K562 (cell line): ENCODE measurements around the gene GPX7. TPM values are rescaled to one million over a fixed set of nuclear protein-coding genes. Genes with fewer than 3 reads are reported as not detected.

Experiments used
- ARID3B ChIP-seq: fragments of 250-450 bp; sonication (Bioruptor Pico); IDR thresholded peaks from 2 replicates; pipeline ENCODE4 v1.4.0; 2020; ENCODE audit warnings: borderline replicate concordance
- ATF6 ChIP-seq: sonication (generic); formaldehyde crosslinking; IDR thresholded peaks from 2 replicates; pipeline ENCODE4 v1.4.0; 2020; ENCODE audit warnings: mild to moderate bottlenecking, missing genetic modification reagents
- DLX4 ChIP-seq: fragments of 250-450 bp; sonication (Bioruptor Pico); IDR thresholded peaks from 2 replicates; pipeline ENCODE4 v1.6.1; 2021; ENCODE audit warnings: mild to moderate bottlenecking
- GATAD2A ChIP-seq: fragments of 450-650 bp; IDR thresholded peaks from 2 replicates; pipeline ENCODE4 v1.6.1; 2017
- ID3 ChIP-seq, 2 experiments: fragments of 250-450 bp in 1 of 2; fragments of 450-650 bp in 1 of 2; sonication (Bioruptor Pico) in 1 of 2; IDR thresholded peaks; 2 replicates each; pipeline versions ENCODE4 v1.6.1 to v1.8.0; 2016 to 2021; ENCODE audit warnings: mild to moderate bottlenecking in 2 of 2, moderate library complexity in 2 of 2, missing compliant biosample characterization in 1 of 2, missing genetic modification characterization in 1 of 2
- KAT2B ChIP-seq: IDR thresholded peaks from one replicate; pipeline ENCODE4 v1.6.1; 2012; ENCODE audit warnings: low read depth, mild to moderate bottlenecking, control low read depth, inconsistent platforms, low read length, moderate library complexity
- KLF13 ChIP-seq: fragments of 450-650 bp; IDR thresholded peaks from 2 replicates; pipeline ENCODE4 v1.6.1; 2016; ENCODE audit warnings: missing genetic modification characterization, low read depth, mild to moderate bottlenecking, missing compliant biosample characterization, moderate library complexity, borderline replicate concordance
- NR2C2 ChIP-seq, 2 experiments: fragments of 200-800 bp in 1 of 2; sonication (Bioruptor generic) in 1 of 2; sonication (generic) in 1 of 2; formaldehyde crosslinking in 1 of 2; IDR thresholded peaks; 2 replicates each; pipeline versions ENCODE4 v1.6.1 to v1.8.0; 2016 to 2022; ENCODE audit warnings: mild to moderate bottlenecking in 1 of 2, missing compliant biosample characterization in 1 of 2, missing genetic modification characterization in 1 of 2, missing genetic modification reagents in 1 of 2
- REST ChIP-seq, 2 experiments: fragments of 450-650 bp; formaldehyde crosslinking in 1 of 2; IDR thresholded peaks; 2 replicates each; pipeline versions ENCODE4 v1.4.0 to v1.6.1; 2014 to 2020; ENCODE audit warnings: mild to moderate bottlenecking in 2 of 2, borderline replicate concordance in 1 of 2, low read depth in 1 of 2
- ZNF3 ChIP-seq: fragments of 250-450 bp; sonication (Bioruptor Pico); IDR thresholded peaks from 2 replicates; pipeline ENCODE4 v1.5.0; 2021; ENCODE audit warnings: mild to moderate bottlenecking, moderate library complexity
- ZNF561 ChIP-seq: fragments of 450-650 bp; formaldehyde crosslinking; conservative IDR thresholded peaks from 2 replicates; pipeline ENCODE4 v1.4.0; 2020; ENCODE audit warnings: mild to moderate bottlenecking, moderate library complexity
- polyA plus RNA-seq, 8 experiments: library from polyadenylated mRNA; depleted of rRNA in 4 of 8; stranded (reverse) in 5 of 8; unstranded in 3 of 8; fragments of >200 nt; fragmentation: Nextera tagmentation in 2 of 8; fragmentation: Illumina TruSeq in 1 of 8; extraction: Ambion mirVana in 2 of 8; extraction: Trizol in 1 of 8; gene quantifications; 2 replicates each; pipeline versions ENCODE4 v1.2.1 to v1.2.3, GENCODE V29; 2011 to 2014; ENCODE audit warnings: inconsistent platforms in 1 of 8, missing spikeins in 1 of 8
- total RNA-seq, 7 experiments: library from RNA; depleted of rRNA in 6 of 7; stranded (reverse); fragments of >200 nt in 6 of 7; fragmentation: Illumina TruSeq in 2 of 7; extraction: Trizol in 2 of 7; gene quantifications; 2 replicates each; pipeline versions ENCODE4 v1.2.1 to v1.2.3, GENCODE V29; 2011 to 2021; ENCODE audit warnings: low replicate concordance in 1 of 7

Gene GPX7
- total and polyA plus RNA-seq, 9 of the 15 experiments (the other 6 are each of a cell fraction or from before 2014, with no cell fraction given), result 0.08 TPM; not detected in 8

- TF ChIP-seq ARID3B (peak; percentile 91), KLF13 (peak; percentile 82; the same call in 1 of the 2 replicates), DLX4 (CRISPR knock-in tag) (no peak), GATAD2A (peak; percentile 87), NR2C2 (CRISPR knock-in tag; IDR thresholded peaks at IDR 0.05) (no peak), NR2C2 (tag; IDR thresholded peaks at IDR 0.05) (peak; percentile 52; the same call in 1 of the 2 replicates), REST (IDR thresholded peaks at IDR 0.05; ENCODE audit: borderline replicate concordance) (peak; percentile 28; the same call in 1 of the 2 replicates), REST (CRISPR knock-in tag; IDR thresholded peaks at IDR 0.05; ENCODE audit: low read depth) (peak; percentile 70; the same call in 1 of the 2 replicates), ATF6 (CRISPR knock-in tag) (peak; percentile 70; the same call in 1 of the 2 replicates), KAT2B (no peak), ZNF3 (CRISPR knock-in tag) (no peak), ZNF561 (CRISPR knock-in tag) (no peak), ID3 (CRISPR knock-in tag; IDR thresholded peaks at IDR 0.05) (no peak), ID3 (tag; IDR thresholded peaks at IDR 0.05) (peak; percentile 91; the same call in 1 of the 2 replicates)
These were observed 49.4 kb upstream of the GPX7 start, which contains the start of gene TUT4 (continued) for GRCh38 chr1:52552505-52553361.
